H1 (cell line): ENCODE data around the gene C7orf25. TPM values are rescaled to one million over a fixed set of nuclear protein-coding genes. Genes with fewer than 3 reads are reported as not detected.

Experiments used
- CTCF ChIA-PET: fragments of 300-600 bp; sonication (Branson Sonifier 250); formaldehyde crosslinking; loops from one replicate; lab custom pipeline; 2021; ENCODE audit not compliant: partially characterized antibody; lab: Charles Lee
- POLR2A ChIA-PET: fragments of 300-600 bp; sonication (Branson Sonifier 250); formaldehyde crosslinking; loops from one replicate; lab custom pipeline; 2021; ENCODE audit warnings: inconsistent platforms; ENCODE audit not compliant: partially characterized antibody; lab: Charles Lee
- DNase-seq, 2 experiments: peaks; one replicate each; pipeline versions ENCODE4 v3.0.0 to v3.0.0-alpha.2; 2010 to 2022; ENCODE audit warnings: low spot score in 2 of 2, low read depth in 1 of 2, mixed read lengths in 1 of 2
- FAIRE-seq: peaks from 2 replicates; lab custom pipeline; 2011; peaks lifted over from hg19 to GRCh38; lab: Jason Lieb, UNC
- H2AFZ ChIP-seq: 2 replicates; pipeline ENCODE4 v1.8.1; 2012; ENCODE audit warnings: low read length, inconsistent platforms
- H2AK5ac ChIP-seq: 2 replicates; pipeline ENCODE4 v1.6.1; 2013; ENCODE audit warnings: low read depth, low read length
- H2BK120ac ChIP-seq: replicated peaks from 2 replicates; pipeline ENCODE3; 2013; ENCODE audit warnings: low read depth, low read length, inconsistent platforms
- H2BK12ac ChIP-seq: 2 replicates; pipeline ENCODE4 v1.6.1; 2013; ENCODE audit warnings: low read depth, low read length
- H2BK15ac ChIP-seq: 2 replicates; pipeline ENCODE4 v1.6.1; 2013; ENCODE audit warnings: low read length
- H2BK20ac ChIP-seq: 2 replicates; pipeline ENCODE4 v1.6.1; 2013; ENCODE audit warnings: low read length
- H2BK5ac ChIP-seq: 2 replicates; pipeline ENCODE4 v1.6.1; 2013; ENCODE audit warnings: low read depth, low read length
- H3K14ac ChIP-seq: 2 replicates; pipeline ENCODE4 v1.6.1; 2013; ENCODE audit warnings: inconsistent platforms; ENCODE audit not compliant: insufficient read length
- H3K18ac ChIP-seq: 2 replicates; pipeline ENCODE4 v1.6.1; 2013; ENCODE audit warnings: low read length; ENCODE audit errors: extremely low read depth
- H3K23ac ChIP-seq: 2 replicates; pipeline ENCODE4 v1.6.1; 2013; ENCODE audit warnings: inconsistent platforms; ENCODE audit not compliant: insufficient read length
- H3K23me2 ChIP-seq: 2 replicates; pipeline ENCODE4 v1.6.1; 2013; ENCODE audit warnings: low read depth, low read length
- H3K27ac ChIP-seq: 2 replicates; pipeline ENCODE4 v1.6.1; 2011; ENCODE audit warnings: low read depth, low read length, inconsistent platforms
- H3K27me3 ChIP-seq, 4 experiments: replicated peaks in 1 of 4; 1 replicate in 1 of 4; 2 replicates in 3 of 4; pipeline versions ENCODE4 v1.6.1 to v1.8.1; 2011 to 2013; ENCODE audit warnings: low read length in 3 of 4, mild to moderate bottlenecking in 3 of 4, inconsistent platforms in 2 of 4, mixed read lengths in 2 of 4, moderate library complexity in 1 of 4; ENCODE audit not compliant: control insufficient read depth in 3 of 4, insufficient read depth in 3 of 4; ENCODE audit errors: extremely low read depth in 1 of 4
- H3K36me3 ChIP-seq, 4 experiments: 2 replicates each; pipeline versions ENCODE4 v1.6.1 to v1.8.1; 2011 to 2013; ENCODE audit warnings: mild to moderate bottlenecking in 4 of 4, low read length in 3 of 4, moderate library complexity in 2 of 4, control low read depth in 1 of 4, inconsistent platforms in 1 of 4; ENCODE audit not compliant: insufficient read depth in 4 of 4, control insufficient read depth in 2 of 4
- H3K4ac ChIP-seq: replicated peaks from 2 replicates; pipeline ENCODE3; 2013; ENCODE audit warnings: low read length, low read depth, mixed read lengths, inconsistent platforms; ENCODE audit not compliant: insufficient read length
- H3K4me1 ChIP-seq, 4 experiments: replicated peaks in 1 of 4; 1 replicate in 1 of 4; 2 replicates in 3 of 4; pipeline versions ENCODE4 v1.6.1 to v1.8.1; 2011 to 2013; ENCODE audit warnings: low read length in 3 of 4, inconsistent platforms in 2 of 4, mixed read lengths in 1 of 4; ENCODE audit not compliant: insufficient read depth in 4 of 4, control insufficient read depth in 3 of 4
- H3K4me2 ChIP-seq, 2 experiments: 2 replicates each; pipeline versions ENCODE4 v1.6.1 to v1.8.1; 2011 to 2013; ENCODE audit warnings: low read depth in 2 of 2, low read length in 2 of 2, control low read depth in 1 of 2, inconsistent platforms in 1 of 2, mild to moderate bottlenecking in 1 of 2; ENCODE audit not compliant: insufficient read depth in 1 of 2
- H3K4me3 ChIP-seq, 4 experiments: fragments of 200-600, 300-600 bp in 1 of 4; sonication (generic), shearing (Covaris generic), sonication (Bioruptor Twin) in 1 of 4; 2 replicates each; pipeline versions ENCODE4 v1.5.1 to v1.8.1; 2011 to 2016; ENCODE audit warnings: low read length in 4 of 4, low read depth in 3 of 4, control low read depth in 2 of 4, inconsistent platforms in 2 of 4, mild to moderate bottlenecking in 2 of 4, mixed read lengths in 1 of 4, moderate library complexity in 1 of 4; ENCODE audit not compliant: insufficient read depth in 2 of 4; ENCODE audit errors: extremely low read depth in 1 of 4
- H3K56ac ChIP-seq: replicated peaks from 2 replicates; pipeline ENCODE3; 2013; ENCODE audit warnings: low read depth, mild to moderate bottlenecking, mixed read lengths, low read length, inconsistent platforms; ENCODE audit not compliant: insufficient read length
- H3K79me1 ChIP-seq: 2 replicates; pipeline ENCODE4 v1.6.1; 2013; ENCODE audit warnings: low read depth, low read length, control low read depth
- H3K79me2 ChIP-seq, 2 experiments: 2 replicates each; pipeline versions ENCODE4 v1.6.1 to v1.8.1; 2012 to 2013; ENCODE audit warnings: low read length in 2 of 2, mild to moderate bottlenecking in 2 of 2, inconsistent platforms in 1 of 2; ENCODE audit not compliant: insufficient read depth in 2 of 2, control insufficient read depth in 1 of 2
- H3K9ac ChIP-seq, 4 experiments: replicated peaks in 1 of 4; 1 replicate in 1 of 4; 2 replicates in 3 of 4; pipeline versions ENCODE4 v1.6.1 to v1.8.1; 2011 to 2013; ENCODE audit warnings: low read depth in 3 of 4, low read length in 3 of 4, control low read depth in 2 of 4, mild to moderate bottlenecking in 2 of 4, moderate library complexity in 2 of 4, inconsistent platforms in 1 of 4; ENCODE audit errors: extremely low read depth in 1 of 4
- H3K9me3 ChIP-seq, 2 experiments: 2 replicates each; pipeline versions ENCODE4 v1.6.1 to v1.8.1; 2012 to 2013; ENCODE audit warnings: mild to moderate bottlenecking in 2 of 2, moderate library complexity in 2 of 2, control low read depth in 1 of 2, inconsistent platforms in 1 of 2, low read depth in 1 of 2, low read length in 1 of 2, mixed read lengths in 1 of 2; ENCODE audit not compliant: insufficient read depth in 2 of 2
- H4K20me1 ChIP-seq, 2 experiments: replicated peaks in 1 of 2; 2 replicates each; pipeline versions ENCODE3 to v1.8.1; 2011 to 2013; ENCODE audit warnings: inconsistent platforms in 2 of 2, low read length in 2 of 2, mild to moderate bottlenecking in 1 of 2; ENCODE audit not compliant: insufficient read depth in 2 of 2, control insufficient read depth in 1 of 2
- H4K5ac ChIP-seq: 2 replicates; pipeline ENCODE4 v1.6.1; 2013; ENCODE audit warnings: low read length, low read depth, mixed read lengths, inconsistent platforms; ENCODE audit not compliant: insufficient read length
- H4K8ac ChIP-seq: 2 replicates; pipeline ENCODE4 v1.8.0; 2013; ENCODE audit warnings: mild to moderate bottlenecking, moderate library complexity, low read length, inconsistent platforms; ENCODE audit not compliant: insufficient read depth; ENCODE audit errors: extremely low read depth
- H4K91ac ChIP-seq: replicated peaks from 2 replicates; pipeline ENCODE3; 2013; ENCODE audit warnings: low read length, mixed read lengths, inconsistent platforms; ENCODE audit not compliant: insufficient read length
- CHD2 ChIP-seq: IDR thresholded peaks from 2 replicates; pipeline ENCODE4 v1.6.1; 2012; ENCODE audit warnings: low read length, improper control_type of control experiment
- CREB1 ChIP-seq: IDR thresholded peaks from 2 replicates; pipeline ENCODE4 v1.6.1; 2012; ENCODE audit warnings: inconsistent platforms
- EP300 ChIP-seq, 2 experiments: IDR thresholded peaks; 1 replicate in 1 of 2; 2 replicates in 1 of 2; pipeline ENCODE4 v1.6.1; 2011 to 2012; ENCODE audit warnings: low read depth in 2 of 2, low read length in 2 of 2, mild to moderate bottlenecking in 2 of 2, borderline replicate concordance in 1 of 2, inconsistent platforms in 1 of 2, moderate library complexity in 1 of 2
- HDAC2 ChIP-seq, 2 experiments: fragments of 300-600 bp in 1 of 2; sonication (generic) in 1 of 2; IDR thresholded peaks; 2 replicates each; pipeline ENCODE4 v1.6.1; 2011 to 2012; ENCODE audit warnings: low read depth in 2 of 2, low read length in 2 of 2, mild to moderate bottlenecking in 2 of 2, moderate library complexity in 2 of 2, borderline replicate concordance in 1 of 2, inconsistent platforms in 1 of 2
- JUN ChIP-seq: IDR thresholded peaks from 2 replicates; pipeline ENCODE4 v1.6.1; 2011; ENCODE audit warnings: low read depth, mild to moderate bottlenecking, improper control_type of control experiment, low read length
- POLR2A ChIP-seq, 2 experiments: IDR thresholded peaks; 1 replicate in 1 of 2; 2 replicates in 1 of 2; pipeline ENCODE4 v1.6.1; 2011; ENCODE audit warnings: low read depth in 2 of 2, low read length in 2 of 2, mild to moderate bottlenecking in 2 of 2; ENCODE audit errors: control extremely low read depth in 1 of 2
- POU5F1 ChIP-seq: IDR thresholded peaks from 2 replicates; pipeline ENCODE4 v1.6.1; 2011; ENCODE audit warnings: low read depth, mild to moderate bottlenecking, low read length, moderate library complexity
- RNF2 ChIP-seq: fragments of 200-900, 300-1000 bp; sonication (generic); IDR thresholded peaks from 2 replicates; pipeline ENCODE4 v1.7.1; 2016; ENCODE audit warnings: borderline replicate concordance, low read depth, mild to moderate bottlenecking, antibody characterized with exemption, low read length; ENCODE audit not compliant: poor library complexity, severe bottlenecking; ENCODE audit errors: missing control alignments
- SIN3A ChIP-seq, 2 experiments: IDR thresholded peaks in 1 of 2; conservative IDR thresholded peaks in 1 of 2; 2 replicates each; pipeline ENCODE4 v1.6.1; 2011 to 2012; ENCODE audit warnings: low read length in 2 of 2, improper control_type of control experiment in 1 of 2, low read depth in 1 of 2, mild to moderate bottlenecking in 1 of 2
- SUZ12 ChIP-seq: fragments of 200-600 bp; sonication (generic); IDR thresholded peaks from 2 replicates; pipeline ENCODE4 v1.6.1; 2012; ENCODE audit warnings: mild to moderate bottlenecking, inconsistent platforms, low read length, moderate library complexity, mixed read lengths
- TCF12 ChIP-seq: IDR thresholded peaks from 2 replicates; pipeline ENCODE4 v1.6.1; 2011; ENCODE audit warnings: low read depth, mild to moderate bottlenecking, low read length
- ZNF274 ChIP-seq: IDR thresholded peaks from 2 replicates; pipeline ENCODE4 v1.7.0; 2012; ENCODE audit warnings: low read length, borderline replicate concordance; ENCODE audit errors: extremely low read depth
- WGBS, 2 experiments: shearing (Covaris generic) in 1 of 2; methylation state at CpG; one replicate each; pipeline versions ENCODE4 v1.1.6 to v1.1.7; 2013 to 2015; ENCODE audit warnings: low lambda C conversion rate in 2 of 2, mixed read lengths in 2 of 2, inconsistent platforms in 1 of 2, low coverage in 1 of 2, missing lambda C conversion rate in 1 of 2; ENCODE audit not compliant: insufficient replicate concordance in 2 of 2, insufficient coverage in 1 of 2, insufficient read length in 1 of 2; ENCODE audit errors: extremely low coverage in 1 of 2, missing lambda C conversion rate in 1 of 2; 5-methylcytosine and 5-hydroxymethylcytosine counted together
- polyA plus RNA-seq, 7 experiments: library from polyadenylated mRNA; depleted of rRNA in 3 of 7; stranded (reverse) in 5 of 7; unstranded in 2 of 7; fragments of >200 nt in 5 of 7; fragments of 200-250 nt in 2 of 7; gene quantifications; 1 replicate in 5 of 7; 2 replicates in 1 of 7; 4 replicates in 1 of 7; pipeline versions ENCODE4 v1.2.1 to v1.2.3, GENCODE V29; 2011 to 2013; ENCODE audit warnings: missing spikeins in 2 of 7, mixed read lengths in 2 of 7
- total RNA-seq: library from RNA; stranded (reverse); fragmentation: NEBNext Ultra II Directional; extraction: Animal tissue kit (Norgen Biotek cat#: 25700); gene quantifications from 2 replicates; pipeline ENCODE4 v1.2.1, GENCODE V29; 2021

Gene C7orf25
- total and polyA plus RNA-seq, 2 of the 8 experiments (the other 6 are each of a cell fraction or from before 2014, with no cell fraction given) = 0.70 to 4.5 TPM

GRCh38 chr7:42878303-42878702 lies 33.6 kb downstream of the C7orf25 start:
- ChIA-PET CTCF (interaction anchor here (0.6 to 2.8 kb wide), 14 partner anchors 8 to 938 kb away, joined by 3 to 13 read pairs (median 4); no protein-coding TSS in a partner anchor), POLR2A (no interaction called here)
- FAIRE-seq (no peak), DNase-seq (no peak)
- H3K27ac ChIP-seq = no peak overlapping the region
- peak overlapping the region; percentile 94; the same call in 1 of the 2 replicates for H2BK12ac ChIP-seq
- no peaks in the 10 kb centered on the region for H4K20me1 ChIP-seq
- no peak overlapping the region for H2BK120ac ChIP-seq
- peaks cover under 1 to 7% of the 10 kb centered on the region in 2 experiments; a peak in 1 of 4 replicates for H3K9me3 ChIP-seq
- no peak overlapping the region for H3K4me2 ChIP-seq
- H3K18ac ChIP-seq = peak overlapping the region; percentile 51; the same call in 1 of the 2 replicates
- H2AFZ ChIP-seq = 0 out of 2 replicates have a peak overlapping the region, but pooled peaks have one; percentile 21
- peak overlapping the region; percentile 40; the same call in 1 of the 2 replicates for H2BK15ac ChIP-seq
- H3K79me2 ChIP-seq = no peaks in the 10 kb centered on the region
- no peaks in the 10 kb centered on the region for H3K79me1 ChIP-seq
- no peak overlapping the region for H4K5ac ChIP-seq
- peak overlapping the region; percentile 80; the same call in 1 of the 2 replicates for H2AK5ac ChIP-seq
- no peaks in the 10 kb centered on the region; the same call in 1 of the 2 replicates for H3K23me2 ChIP-seq
- 89% methylated on average over 3 of the region's 3 CpGs; no CpG with 5 or more reads in 1 of the 2 experiments for WGBS, 2 experiments
- H3K36me3 ChIP-seq = no peaks in the 10 kb centered on the region; a peak in 1 of 8 replicates
- no peak overlapping the region for H3K23ac ChIP-seq
- H4K8ac ChIP-seq = peak overlapping the region; percentile 48; the same call in 1 of the 2 replicates
- peak overlapping the region; percentile 61 for H4K91ac ChIP-seq
- H2BK20ac ChIP-seq = peak overlapping the region; percentile 24; the same call in 1 of the 2 replicates
- no peak overlapping the region for H3K9ac ChIP-seq
- TF ChIP-seq JUN (no peak), TCF12 (no peak), CREB1 (no peak), HDAC2 (IDR thresholded peaks at IDR 0.05; ENCODE audit: borderline replicate concordance in 1 of 2, low read depth in 2 of 2, low read length in 2 of 2) (no peak), SIN3A (conservative IDR thresholded peaks at IDR 0.05 in 1 of 2, IDR thresholded peaks at IDR 0.05 in 1 of 2; ENCODE audit: low read depth in 1 of 2, low read length in 2 of 2) (no peak), SUZ12 (no peak), POLR2A (IDR thresholded peaks at IDR 0.05; ENCODE audit: control extremely low read depth in 1 of 2, low read depth in 2 of 2, low read length in 2 of 2) (no peak), EP300 (IDR thresholded peaks at IDR 0.05; ENCODE audit: borderline replicate concordance in 1 of 2, low read depth in 2 of 2, low read length in 2 of 2) (no peak), POU5F1 (no peak), CHD2 (no peak), ZNF274 (no peak), RNF2 (no peak)
- TF ChIP-seq, all 59 proteins: peak for 0
- H3K27me3 ChIP-seq = no peaks in the 10 kb centered on the region
- H3K4me1 ChIP-seq = no peaks in the 10 kb centered on the region
- H3K56ac ChIP-seq = no peak overlapping the region
- H2BK5ac ChIP-seq = peak overlapping the region; percentile 55
- H3K4me3 ChIP-seq = no peak overlapping the region
- H3K14ac ChIP-seq = no peak overlapping the region
- no peak overlapping the region for H3K4ac ChIP-seq
